Endothelial cell of umbilical vein (primary cell): Measurements from ENCODE around the gene FIGNL2. TPM values are rescaled to one million over a fixed set of nuclear protein-coding genes. Genes with fewer than 3 reads are reported as not detected.

ENCODE experiments used
- BruUV-seq: library from RNA; stranded (reverse); fragments of 400-500 nt; replicated peaks from 2 replicates; lab custom pipeline; 2021; lab: Mats Ljungman, UMichigan
- CTCF ChIA-PET: fragments of 300-600, 350-600 bp; sonication (Branson Sonifier 250); formaldehyde crosslinking; loops from one replicate; lab custom pipeline; 2021; ENCODE audit warnings: antibody characterized with exemption, inconsistent platforms; lab: Charles Lee
- POLR2A ChIA-PET: fragments of 300-600, 350-600 bp; sonication (Branson Sonifier 250); formaldehyde crosslinking; loops from one replicate; lab custom pipeline; 2021; ENCODE audit warnings: antibody characterized with exemption, inconsistent platforms; lab: Charles Lee
- DNase-seq: peaks from one replicate; pipeline ENCODE4 v3.0.0-alpha.2; 2011; ENCODE audit warnings: low read depth, low spot score
- FAIRE-seq: peaks from 2 replicates; lab custom pipeline; 2011; peaks lifted over from hg19 to GRCh38; lab: Jason Lieb, UNC
- H2AFZ ChIP-seq: 2 replicates; pipeline ENCODE4 v1.6.0; 2012; ENCODE audit warnings: low read depth, low read length, control low read depth, inconsistent platforms
- H3K27ac ChIP-seq: 2 replicates; pipeline ENCODE4 v1.5.1; 2011; ENCODE audit warnings: low read depth, mild to moderate bottlenecking, control low read depth, low read length, moderate library complexity; ENCODE audit not compliant: insufficient read depth
- H3K27me3 ChIP-seq, 2 experiments: 2 replicates each; pipeline versions ENCODE4 v1.6.0 to v1.6.1; 2011; ENCODE audit warnings: low read length in 2 of 2, mixed read lengths in 1 of 2; ENCODE audit not compliant: control insufficient read depth in 2 of 2, insufficient read depth in 2 of 2
- H3K36me3 ChIP-seq, 2 experiments: 2 replicates in 1 of 2; 3 replicates in 1 of 2; pipeline ENCODE4 v1.5.1; 2011; ENCODE audit warnings: low read length in 2 of 2, mild to moderate bottlenecking in 1 of 2, moderate library complexity in 1 of 2; ENCODE audit not compliant: control insufficient read depth in 2 of 2, insufficient read depth in 2 of 2; ENCODE audit errors: extremely low read depth in 1 of 2
- H3K4me1 ChIP-seq: 3 replicates; pipeline ENCODE4 v1.5.1; 2011; ENCODE audit warnings: mild to moderate bottlenecking, low read length; ENCODE audit not compliant: control insufficient read depth, insufficient read depth; ENCODE audit errors: extremely low read depth
- H3K4me2 ChIP-seq: 2 replicates; pipeline ENCODE4 v1.6.1; 2011; ENCODE audit warnings: low read length, control low read depth, mixed read lengths; ENCODE audit not compliant: insufficient read depth
- H3K4me3 ChIP-seq, 3 experiments: fragments of 200-600 bp in 1 of 3; sonication (generic), shearing (Covaris generic) in 1 of 3; replicated peaks in 1 of 3; 2 replicates each; pipeline ENCODE4 v1.5.1; 2011 to 2016; ENCODE audit warnings: control low read depth in 3 of 3, low read length in 3 of 3, mild to moderate bottlenecking in 2 of 3, inconsistent platforms in 1 of 3, low read depth in 1 of 3, moderate library complexity in 1 of 3; ENCODE audit not compliant: insufficient read depth in 1 of 3
- H3K79me2 ChIP-seq: 2 replicates; pipeline ENCODE4 v1.6.0; 2012; ENCODE audit warnings: low read length, inconsistent platforms; ENCODE audit not compliant: control insufficient read depth, insufficient read depth
- H3K9ac ChIP-seq: replicated peaks from 2 replicates; pipeline ENCODE3; 2011; ENCODE audit warnings: low read length, control low read depth; ENCODE audit not compliant: insufficient read depth; ENCODE audit errors: extremely low read depth
- H3K9me1 ChIP-seq: replicated peaks from 3 replicates; pipeline ENCODE4 v1.6.0; 2011; ENCODE audit warnings: mild to moderate bottlenecking, low read length; ENCODE audit not compliant: control insufficient read depth, insufficient read depth; ENCODE audit errors: extremely low read depth
- H3K9me3 ChIP-seq: replicated peaks from 2 replicates; pipeline ENCODE4 v1.5.1; 2012; ENCODE audit warnings: low read length, inconsistent platforms; ENCODE audit not compliant: control insufficient read depth, insufficient read depth
- H4K20me1 ChIP-seq: replicated peaks from 2 replicates; pipeline ENCODE3; 2011; ENCODE audit warnings: mild to moderate bottlenecking, low read length; ENCODE audit not compliant: control insufficient read depth, insufficient read depth; ENCODE audit errors: extremely low read depth
- EZH2 ChIP-seq: IDR thresholded peaks from 2 replicates; pipeline ENCODE4 v1.6.1; 2012; ENCODE audit warnings: borderline replicate concordance, low read depth, mild to moderate bottlenecking, moderate library complexity, low read length, inconsistent platforms; ENCODE audit not compliant: severe bottlenecking
- FOS ChIP-seq: IDR thresholded peaks from 2 replicates; pipeline ENCODE4 v1.6.1; 2011; ENCODE audit warnings: mild to moderate bottlenecking, low read length, moderate library complexity, borderline replicate concordance; ENCODE audit not compliant: insufficient read depth
- GATA2 ChIP-seq: IDR thresholded peaks from 2 replicates; pipeline ENCODE4 v1.7.0; 2011; ENCODE audit warnings: low read depth, mild to moderate bottlenecking, moderate library complexity, mixed read lengths, low read length; ENCODE audit not compliant: insufficient read length, insufficient read depth
- JUN ChIP-seq: IDR thresholded peaks from 2 replicates; pipeline ENCODE4 v1.6.1; 2011; ENCODE audit warnings: borderline replicate concordance, low read depth; ENCODE audit not compliant: insufficient read length, insufficient read depth
- MAX ChIP-seq: IDR thresholded peaks from 2 replicates; pipeline ENCODE4 v1.6.1; 2011; ENCODE audit not compliant: insufficient read depth, insufficient read length
- MYC ChIP-seq: IDR thresholded peaks from one replicate; pipeline ENCODE4 v1.6.1; 2011; ENCODE audit warnings: mild to moderate bottlenecking, low read depth, low read length
- POLR2A ChIP-seq: IDR thresholded peaks from 2 replicates; pipeline ENCODE4 v1.6.1; 2012; ENCODE audit warnings: low read depth, mild to moderate bottlenecking, control low read depth, low read length
- POLR2AphosphoS5 ChIP-seq: IDR thresholded peaks from 2 replicates; pipeline ENCODE4 v1.6.1; 2012; ENCODE audit warnings: low read depth, mild to moderate bottlenecking, control low read depth, low read length, moderate library complexity; ENCODE audit not compliant: insufficient read depth
- dilution Hi-C: fragments of 300-500 bp; cut with MboI; formaldehyde crosslinking; loops from one replicate; pipeline ENCODE4 v1.15.0; 2019; ENCODE audit warnings: low sequenced_read_pairs; ENCODE audit not compliant: extremely low pct_ligation_motif_present
- intact Hi-C: fragments of 100-400 bp; cut with micrococcal nuclease; formaldehyde crosslinking; loops from one replicate; pipeline ENCODE4 v1.10.0; 2022
- polyA plus RNA-seq, 4 experiments: library from polyadenylated mRNA; depleted of rRNA in 3 of 4; stranded (reverse) in 3 of 4; unstranded in 1 of 4; fragments of >200 nt; gene quantifications; 2 replicates each; pipeline versions ENCODE4 v1.2.1 to v1.2.3, GENCODE V29; 2011 to 2012; ENCODE audit warnings: missing spikeins in 1 of 4
- total RNA-seq: library from RNA; stranded (reverse); gene quantifications from 2 replicates; pipeline ENCODE4 v1.2.3, GENCODE V29; 2021
- TF ChIP-seq, protein P1 (sequence below), 2 donors: IDR thresholded peaks; 1 replicate in 1 of 2; 2 replicates in 1 of 2; pipeline ENCODE4 v1.5.1; 2011; ENCODE audit warnings: low read length in 2 of 2, mild to moderate bottlenecking in 2 of 2, moderate library complexity in 2 of 2, control low read depth in 1 of 2, inconsistent platforms in 1 of 2, low read depth in 1 of 2; ENCODE audit not compliant: insufficient read depth in 1 of 2; ENCODE audit errors: extremely low read depth in 1 of 2

FIGNL2 gene
- total and polyA plus RNA-seq, 2 donors (not counting 3 experiments of a cell fraction or from before 2014, with no cell fraction given): 1.4 to 2.4 TPM

- FAIRE-seq: no peak
- no peaks in the 10 kb centered on the region for H3K4me1 ChIP-seq
- no peak overlapping the region for H2AFZ ChIP-seq
- no peaks in the 10 kb centered on the region for H3K27me3 ChIP-seq
- dilution Hi-C loops: no loop called here
- DNase-seq: no peak
- H3K4me2 ChIP-seq: no peak overlapping the region
- no peak overlapping the region for H3K27ac ChIP-seq
- no peaks in the 10 kb centered on the region for H3K36me3 ChIP-seq
- POLR2A ChIA-PET: no interaction called here
- no peaks in the 10 kb centered on the region for H3K79me2 ChIP-seq
- H3K9me3 ChIP-seq: no peaks in the 10 kb centered on the region
- intact Hi-C loops: no loop called here
- TF ChIP-seq EZH2 (no peak), MAX (no peak), POLR2A (no peak), GATA2 (no peak), POLR2AphosphoS5 (no peak), FOS (no peak), JUN (no peak), MYC (no peak)
- TF ChIP-seq, protein P1, sequence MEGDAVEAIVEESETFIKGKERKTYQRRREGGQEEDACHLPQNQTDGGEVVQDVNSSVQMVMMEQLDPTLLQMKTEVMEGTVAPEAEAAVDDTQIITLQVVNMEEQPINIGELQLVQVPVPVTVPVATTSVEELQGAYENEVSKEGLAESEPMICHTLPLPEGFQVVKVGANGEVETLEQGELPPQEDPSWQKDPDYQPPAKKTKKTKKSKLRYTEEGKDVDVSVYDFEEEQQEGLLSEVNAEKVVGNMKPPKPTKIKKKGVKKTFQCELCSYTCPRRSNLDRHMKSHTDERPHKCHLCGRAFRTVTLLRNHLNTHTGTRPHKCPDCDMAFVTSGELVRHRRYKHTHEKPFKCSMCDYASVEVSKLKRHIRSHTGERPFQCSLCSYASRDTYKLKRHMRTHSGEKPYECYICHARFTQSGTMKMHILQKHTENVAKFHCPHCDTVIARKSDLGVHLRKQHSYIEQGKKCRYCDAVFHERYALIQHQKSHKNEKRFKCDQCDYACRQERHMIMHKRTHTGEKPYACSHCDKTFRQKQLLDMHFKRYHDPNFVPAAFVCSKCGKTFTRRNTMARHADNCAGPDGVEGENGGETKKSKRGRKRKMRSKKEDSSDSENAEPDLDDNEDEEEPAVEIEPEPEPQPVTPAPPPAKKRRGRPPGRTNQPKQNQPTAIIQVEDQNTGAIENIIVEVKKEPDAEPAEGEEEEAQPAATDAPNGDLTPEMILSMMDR (IDR thresholded peaks at IDR 0.05; ENCODE audit: extremely low read depth in 1 of 2, insufficient read depth in 1 of 2, low read depth in 1 of 2, low read length in 2 of 2): no peak
- H4K20me1 ChIP-seq: no peaks in the 10 kb centered on the region
- no TSS peak for BruUV-seq
- CTCF ChIA-PET: no interaction called here
- no peak overlapping the region for H3K4me3 ChIP-seq
- no peaks in the 10 kb centered on the region for H3K9me1 ChIP-seq
- no peak overlapping the region for H3K9ac ChIP-seq
Measured at GRCh38 chr12:51820526-51821439, 27.7 kb downstream of the FIGNL2 start.
